MM.1S (cell line): ENCODE measurements around the gene GRIK4.

ENCODE experiments used
- EZH2 ChIP-seq: fragments of 300-600 bp; sonication (generic); optimal IDR thresholded peaks from 2 replicates; pipeline ENCODE3; 2017; ENCODE audit warnings: low read depth, mild to moderate bottlenecking, antibody characterized with exemption, low read length, mixed read lengths
- TF ChIP-seq, protein P1 (sequence below): fragments of 300-600 bp; sonication (generic); IDR thresholded peaks from 2 replicates; pipeline ENCODE4 v1.5.1; 2016; ENCODE audit warnings: antibody characterized with exemption, low read length, mixed read lengths

DNA sequence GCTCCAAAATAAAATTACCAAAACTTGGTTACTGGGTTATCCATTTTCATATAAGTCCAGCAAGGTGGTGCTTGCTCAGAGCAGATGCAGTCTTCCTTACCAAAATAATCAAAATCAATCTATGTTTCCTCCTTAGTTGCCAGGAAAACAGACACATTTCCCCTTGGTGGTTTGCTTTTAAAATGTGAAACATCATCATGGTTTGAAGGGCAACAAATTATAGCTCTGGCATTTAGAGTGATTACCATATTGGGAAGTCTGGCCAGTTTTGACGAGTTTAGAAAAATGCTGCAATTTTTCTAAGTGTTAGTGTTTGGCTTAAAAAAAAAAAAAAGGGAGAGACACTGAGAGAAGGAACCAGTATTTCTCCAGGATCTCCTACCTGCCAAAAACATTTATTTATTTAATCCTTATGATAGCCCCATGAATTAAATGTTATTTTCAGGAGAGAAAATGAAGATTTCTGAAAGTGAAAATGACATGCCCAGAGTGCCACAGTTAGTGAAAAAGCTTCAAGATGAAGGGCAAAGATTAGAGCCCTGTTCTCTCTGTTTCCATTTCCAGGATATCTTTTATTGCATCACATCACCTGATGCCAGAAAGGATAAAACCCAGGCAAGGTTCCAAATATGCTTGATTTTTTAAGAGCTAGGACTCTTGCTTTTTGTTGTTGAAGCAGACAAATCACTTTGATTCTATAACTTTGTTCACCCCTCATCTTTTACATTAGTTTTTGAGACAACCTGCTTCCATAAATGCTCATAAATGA, 482.7 kb downstream of the GRIK4 start:
- TF ChIP-seq, protein P1, sequence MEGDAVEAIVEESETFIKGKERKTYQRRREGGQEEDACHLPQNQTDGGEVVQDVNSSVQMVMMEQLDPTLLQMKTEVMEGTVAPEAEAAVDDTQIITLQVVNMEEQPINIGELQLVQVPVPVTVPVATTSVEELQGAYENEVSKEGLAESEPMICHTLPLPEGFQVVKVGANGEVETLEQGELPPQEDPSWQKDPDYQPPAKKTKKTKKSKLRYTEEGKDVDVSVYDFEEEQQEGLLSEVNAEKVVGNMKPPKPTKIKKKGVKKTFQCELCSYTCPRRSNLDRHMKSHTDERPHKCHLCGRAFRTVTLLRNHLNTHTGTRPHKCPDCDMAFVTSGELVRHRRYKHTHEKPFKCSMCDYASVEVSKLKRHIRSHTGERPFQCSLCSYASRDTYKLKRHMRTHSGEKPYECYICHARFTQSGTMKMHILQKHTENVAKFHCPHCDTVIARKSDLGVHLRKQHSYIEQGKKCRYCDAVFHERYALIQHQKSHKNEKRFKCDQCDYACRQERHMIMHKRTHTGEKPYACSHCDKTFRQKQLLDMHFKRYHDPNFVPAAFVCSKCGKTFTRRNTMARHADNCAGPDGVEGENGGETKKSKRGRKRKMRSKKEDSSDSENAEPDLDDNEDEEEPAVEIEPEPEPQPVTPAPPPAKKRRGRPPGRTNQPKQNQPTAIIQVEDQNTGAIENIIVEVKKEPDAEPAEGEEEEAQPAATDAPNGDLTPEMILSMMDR: no peak
- TF ChIP-seq EZH2: no peak
